ENCODE measurements around the gene SOS2.

DNA sequence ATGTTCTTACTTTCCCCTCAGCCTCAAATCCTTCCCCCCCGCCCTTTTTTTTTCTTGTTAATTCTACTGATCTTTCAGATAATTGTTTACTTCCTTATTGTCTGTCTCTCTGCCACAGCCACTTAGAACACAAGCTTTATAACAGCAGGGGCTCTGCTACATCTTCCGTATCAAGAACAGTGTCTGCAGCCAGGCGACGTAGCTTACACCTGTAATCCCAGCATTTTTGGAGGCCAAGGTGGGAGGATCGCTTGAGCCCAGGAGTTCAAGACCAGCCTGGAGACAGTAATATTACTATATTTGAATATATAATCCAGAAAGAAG is 5.4 kb downstream of the SOS2 start:
- TF ChIP-seq, protein P1, sequence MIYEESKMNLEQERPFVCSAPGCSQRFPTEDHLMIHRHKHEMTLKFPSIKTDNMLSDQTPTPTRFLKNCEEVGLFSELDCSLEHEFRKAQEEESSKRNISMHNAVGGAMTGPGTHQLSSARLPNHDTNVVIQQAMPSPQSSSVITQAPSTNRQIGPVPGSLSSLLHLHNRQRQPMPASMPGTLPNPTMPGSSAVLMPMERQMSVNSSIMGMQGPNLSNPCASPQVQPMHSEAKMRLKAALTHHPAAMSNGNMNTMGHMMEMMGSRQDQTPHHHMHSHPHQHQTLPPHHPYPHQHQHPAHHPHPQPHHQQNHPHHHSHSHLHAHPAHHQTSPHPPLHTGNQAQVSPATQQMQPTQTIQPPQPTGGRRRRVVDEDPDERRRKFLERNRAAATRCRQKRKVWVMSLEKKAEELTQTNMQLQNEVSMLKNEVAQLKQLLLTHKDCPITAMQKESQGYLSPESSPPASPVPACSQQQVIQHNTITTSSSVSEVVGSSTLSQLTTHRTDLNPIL (CRISPR knock-in tag; IDR thresholded peaks at IDR 0.05; ENCODE audit: low read depth) = no peak
- TF ChIP-seq ZFP3 (CRISPR knock-in tag; IDR thresholded peaks at IDR 0.05) (no peak), ZFP30 (CRISPR knock-in tag; IDR thresholded peaks at IDR 0.05) (no peak)
